GM18519 (cell line): ENCODE data around the gene ZNF396.
A peak's percentile ranks its signal among the peaks of the same experiment; 100 is the strongest.

Source experiments
- ATAC-seq: cut with Tn5 transposase; IDR thresholded peaks from one replicate; pipeline ENCODE4 v1.9.1; 2021; ENCODE audit warnings: mild to moderate bottlenecking, moderate library complexity; ENCODE audit not compliant: unreplicated experiment, low FRiP score

Gene ZNF396

GRCh38 chr18:35386600-35387100 is 9.5 kb upstream of the ZNF396 start:
- ATAC-seq = peak; percentile 70

- no peak for ATAC-seq
Measured at GRCh38 chr18:35383136-35383535, 6.0 kb upstream of the ZNF396 start.

GRCh38 chr18:35379421-35379820 is 2.3 kb upstream of the ZNF396 start:
- ATAC-seq = no peak

- ATAC-seq = no peak
Measured at GRCh38 chr18:35378574-35378896, 1.4 kb upstream of the ZNF396 start.

GRCh38 chr18:35377875-35378573 is 887 bp upstream of the ZNF396 start:
- no peak for ATAC-seq

- ATAC-seq = no peak
Measured at GRCh38 chr18:35376393-35376741, 770 bp downstream of the ZNF396 start.

- no peak for ATAC-seq
Measured at GRCh38 chr18:35374708-35375107, 2.4 kb downstream of the ZNF396 start.

- no peak for ATAC-seq
Measured at GRCh38 chr18:35371412-35372195, 5.5 kb downstream of the ZNF396 start.

GRCh38 chr18:35369126-35369525 is 8.0 kb downstream of the ZNF396 start:
- no peak for ATAC-seq

- no peak for ATAC-seq
Measured at GRCh38 chr18:35368595-35368994, 8.5 kb downstream of the ZNF396 start.

- no peak for ATAC-seq
Measured at GRCh38 chr18:35362531-35362930, 14.6 kb downstream of the ZNF396 start.

GRCh38 chr18:35361570-35362321 is 15.4 kb downstream of the ZNF396 start:
- no peak for ATAC-seq

GRCh38 chr18:35355140-35355618 is 22.0 kb downstream of the ZNF396 start:
- peak; percentile 100 for ATAC-seq

GRCh38 chr18:35352778-35353177 is 24.4 kb downstream of the ZNF396 start:
- no peak for ATAC-seq

- ATAC-seq = no peak
Measured at GRCh38 chr18:35352283-35352682, 24.9 kb downstream of the ZNF396 start.

GRCh38 chr18:35348001-35348400 is 29.1 kb downstream of the ZNF396 start:
- no peak for ATAC-seq

- ATAC-seq = no peak
Measured at GRCh38 chr18:35345950-35346349, 31.2 kb downstream of the ZNF396 start.

- ATAC-seq = no peak
Measured at GRCh38 chr18:35345460-35345921, 31.6 kb downstream of the ZNF396 start.

- ATAC-seq = peak; percentile 13
Measured at GRCh38 chr18:35344736-35345459, 32.2 kb downstream of the ZNF396 start.

- ATAC-seq = peak; percentile 75
Measured at GRCh38 chr18:35343936-35344735, 33.0 kb downstream of the ZNF396 start, which contains the start of gene ZNF24. TSS of gene ZNF24 (minus strand) at chr18:35344420. CDS start at chr18:35340650, 3,770 bp downstream.
